ENCODE results near the gene BANF2.

The BANF2 gene

GRCh38 chr20:17733767-17734304, 34.1 kb downstream of the BANF2 start:
- Histone ChIP-seq H3K27me3 (ENCODE audit: control insufficient read depth, insufficient read depth, low read length, poor library complexity, severe bottlenecking) (no peaks in the 10 kb centered on the region), H3K27ac (ENCODE audit: insufficient read depth, low read depth, low read length, poor library complexity, severe bottlenecking) (no peak overlapping the region), H3K4me3 (ENCODE audit: insufficient read depth, low read depth, low read length) (no peak overlapping the region), H3K9me3 (ENCODE audit: control insufficient read depth, low read length) (no peaks in the 10 kb centered on the region), H3K4me1 (ENCODE audit: control insufficient read depth, insufficient read depth, low read length) (peaks cover 3% of the 10 kb centered on the region), H3K36me3 (ENCODE audit: control insufficient read depth, insufficient read depth, low read length) (no peaks in the 10 kb centered on the region)
- WGBS, 2 experiments: 93 to 94% methylated on average over 4 of the region's 4 CpGs

GRCh38 chr20:17734374-17734773, 34.6 kb downstream of the BANF2 start:
- no peak overlapping the region for H3K4me3 ChIP-seq (ENCODE audit: insufficient read depth, low read depth, low read length)
- no peaks in the 10 kb centered on the region for H3K36me3 ChIP-seq (ENCODE audit: control insufficient read depth, insufficient read depth, low read length)
- peaks cover 3% of the 10 kb centered on the region for H3K4me1 ChIP-seq (ENCODE audit: control insufficient read depth, insufficient read depth, low read length)
- no peaks in the 10 kb centered on the region for H3K9me3 ChIP-seq (ENCODE audit: control insufficient read depth, low read length)
- no peaks in the 10 kb centered on the region for H3K27me3 ChIP-seq (ENCODE audit: control insufficient read depth, insufficient read depth, low read length, poor library complexity, severe bottlenecking)
- WGBS, 2 experiments: 88 to 90% methylated on average over 5 of the region's 5 CpGs
- H3K27ac ChIP-seq (ENCODE audit: insufficient read depth, low read depth, low read length, poor library complexity, severe bottlenecking): no peak overlapping the region

GRCh38 chr20:17735206-17735804, 35.5 kb downstream of the BANF2 start:
- H3K4me3 ChIP-seq (ENCODE audit: insufficient read depth, low read depth, low read length): no peak overlapping the region
- H3K4me1 ChIP-seq (ENCODE audit: control insufficient read depth, insufficient read depth, low read length): peaks cover 3% of the 10 kb centered on the region
- no peaks in the 10 kb centered on the region for H3K27me3 ChIP-seq (ENCODE audit: control insufficient read depth, insufficient read depth, low read length, poor library complexity, severe bottlenecking)
- no peak overlapping the region for H3K27ac ChIP-seq (ENCODE audit: insufficient read depth, low read depth, low read length, poor library complexity, severe bottlenecking)
- H3K9me3 ChIP-seq (ENCODE audit: control insufficient read depth, low read length): no peaks in the 10 kb centered on the region
- H3K36me3 ChIP-seq (ENCODE audit: control insufficient read depth, insufficient read depth, low read length): no peaks in the 10 kb centered on the region
- 72 to 77% methylated on average over 9 of the region's 9 CpGs for WGBS, 2 experiments

DNA sequence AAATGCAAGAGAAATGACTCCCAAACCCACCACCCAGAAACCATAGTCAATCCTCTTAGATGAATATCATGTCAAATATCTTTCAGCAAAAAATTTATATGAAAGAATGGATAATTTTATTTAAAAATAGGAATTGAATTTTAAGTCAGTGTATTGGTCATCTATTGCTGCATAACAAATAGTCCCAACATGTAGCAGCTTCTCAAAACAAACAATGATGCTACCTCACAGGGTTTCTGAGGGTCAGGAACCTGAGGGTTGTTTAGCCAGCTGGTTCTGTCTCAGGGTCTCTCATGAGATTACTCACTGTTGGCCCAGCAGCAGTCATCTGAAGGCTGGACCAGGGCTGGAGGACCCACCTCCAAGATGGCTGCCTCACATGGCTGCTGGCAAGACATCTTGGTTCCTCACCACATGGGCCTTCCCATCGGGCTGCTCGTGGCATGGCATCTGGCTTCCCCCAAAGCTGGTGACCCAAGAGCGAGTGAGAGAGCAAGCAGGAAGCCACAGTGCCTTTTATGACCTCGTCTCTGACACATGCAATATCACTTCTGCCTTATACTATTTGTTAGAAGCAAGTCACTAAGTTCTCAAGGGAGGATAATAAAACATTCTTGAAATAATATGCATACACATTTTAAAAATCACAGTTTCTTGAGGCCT, 36.3 kb downstream of the BANF2 start:
- Histone ChIP-seq H3K36me3 (ENCODE audit: control insufficient read depth, insufficient read depth, low read length) (no peaks in the 10 kb centered on the region), H3K27me3 (ENCODE audit: control insufficient read depth, insufficient read depth, low read length, poor library complexity, severe bottlenecking) (no peaks in the 10 kb centered on the region), H3K4me3 (ENCODE audit: insufficient read depth, low read depth, low read length) (no peak overlapping the region), H3K9me3 (ENCODE audit: control insufficient read depth, low read length) (no peaks in the 10 kb centered on the region), H3K4me1 (ENCODE audit: control insufficient read depth, insufficient read depth, low read length) (peaks cover 3% of the 10 kb centered on the region), H3K27ac (ENCODE audit: insufficient read depth, low read depth, low read length, poor library complexity, severe bottlenecking) (no peak overlapping the region)
- 93 to 95% methylated on average over 3 to 4 of the region's 4 CpGs for WGBS, 2 experiments

DNA sequence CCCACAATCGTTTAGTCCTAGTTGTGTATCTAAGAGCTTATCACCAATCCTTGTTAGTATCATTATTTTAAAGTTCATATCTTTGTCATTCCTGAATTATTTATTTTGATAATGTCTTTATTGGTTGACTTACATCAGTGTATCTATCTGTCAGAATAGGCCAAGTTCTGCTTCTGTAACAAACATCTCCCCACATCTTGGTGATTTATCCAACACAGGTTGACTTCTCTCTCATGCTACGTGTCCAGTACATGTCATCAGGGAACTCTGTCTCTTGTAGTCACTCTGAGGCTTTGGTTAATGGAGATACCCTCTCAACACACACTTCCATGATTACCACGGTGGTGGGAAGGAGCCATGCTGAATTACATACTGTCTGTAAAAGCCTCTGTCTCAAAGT, 38.4 kb downstream of the BANF2 start:
- no peak overlapping the region for H3K27ac ChIP-seq (ENCODE audit: insufficient read depth, low read depth, low read length, poor library complexity, severe bottlenecking)
- H3K9me3 ChIP-seq (ENCODE audit: control insufficient read depth, low read length): no peaks in the 10 kb centered on the region
- H3K4me1 ChIP-seq (ENCODE audit: control insufficient read depth, insufficient read depth, low read length): peaks cover 3% of the 10 kb centered on the region
- H3K4me3 ChIP-seq (ENCODE audit: insufficient read depth, low read depth, low read length): no peak overlapping the region
- no peaks in the 10 kb centered on the region for H3K27me3 ChIP-seq (ENCODE audit: control insufficient read depth, insufficient read depth, low read length, poor library complexity, severe bottlenecking)
- no peaks in the 10 kb centered on the region for H3K36me3 ChIP-seq (ENCODE audit: control insufficient read depth, insufficient read depth, low read length)
- WGBS, 2 experiments: 63 to 88% methylated on average over 2 to 3 of the region's 3 CpGs

DNA sequence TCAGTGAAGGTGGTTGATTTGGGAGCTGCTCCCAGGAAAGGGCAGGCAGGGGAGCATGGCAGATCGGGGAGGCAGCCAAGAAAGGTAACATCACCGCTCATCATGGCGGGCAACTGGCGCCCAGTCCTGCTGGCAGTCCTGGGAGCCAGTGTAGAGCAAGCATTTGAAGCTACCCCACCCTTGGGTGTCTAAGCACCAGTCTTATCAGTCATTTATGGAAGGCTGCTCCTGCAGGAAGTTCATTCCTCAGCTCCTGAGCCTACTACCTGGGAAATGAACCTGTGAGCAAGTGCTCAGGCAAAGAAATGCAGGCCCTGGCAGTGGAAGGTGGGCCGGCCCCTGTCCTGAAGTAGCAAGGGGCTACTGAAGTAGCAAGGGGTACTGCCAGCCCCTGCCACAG, 41.5 kb downstream of the BANF2 start:
- WGBS, 2 experiments: 93 to 95% methylated on average over 5 of the region's 5 CpGs
- no peak overlapping the region for H3K27ac ChIP-seq (ENCODE audit: insufficient read depth, low read depth, low read length, poor library complexity, severe bottlenecking)
- H3K27me3 ChIP-seq (ENCODE audit: control insufficient read depth, insufficient read depth, low read length, poor library complexity, severe bottlenecking): no peaks in the 10 kb centered on the region
- H3K36me3 ChIP-seq (ENCODE audit: control insufficient read depth, insufficient read depth, low read length): no peaks in the 10 kb centered on the region
- no peaks in the 10 kb centered on the region for H3K9me3 ChIP-seq (ENCODE audit: control insufficient read depth, low read length)
- H3K4me3 ChIP-seq (ENCODE audit: insufficient read depth, low read depth, low read length): no peak overlapping the region
- no peaks in the 10 kb centered on the region for H3K4me1 ChIP-seq (ENCODE audit: control insufficient read depth, insufficient read depth, low read length)

- no peaks in the 10 kb centered on the region for H3K27me3 ChIP-seq (ENCODE audit: control insufficient read depth, insufficient read depth, low read length, poor library complexity, severe bottlenecking)
- H3K36me3 ChIP-seq (ENCODE audit: control insufficient read depth, insufficient read depth, low read length): no peaks in the 10 kb centered on the region
- H3K9me3 ChIP-seq (ENCODE audit: control insufficient read depth, low read length): no peaks in the 10 kb centered on the region
- WGBS, 2 experiments: 65 to 68% methylated on average over 4 of the region's 4 CpGs
- no peaks in the 10 kb centered on the region for H3K4me1 ChIP-seq (ENCODE audit: control insufficient read depth, insufficient read depth, low read length)
- H3K4me3 ChIP-seq (ENCODE audit: insufficient read depth, low read depth, low read length): no peak overlapping the region
- H3K27ac ChIP-seq (ENCODE audit: insufficient read depth, low read depth, low read length, poor library complexity, severe bottlenecking): no peak overlapping the region
Observed at GRCh38 chr20:17742731-17743130, 43.0 kb downstream of the BANF2 start.

GRCh38 chr20:17743677-17744076, 43.9 kb downstream of the BANF2 start:
- Histone ChIP-seq H3K4me3 (ENCODE audit: insufficient read depth, low read depth, low read length) (no peak overlapping the region), H3K27ac (ENCODE audit: insufficient read depth, low read depth, low read length, poor library complexity, severe bottlenecking) (no peak overlapping the region), H3K36me3 (ENCODE audit: control insufficient read depth, insufficient read depth, low read length) (no peaks in the 10 kb centered on the region), H3K9me3 (ENCODE audit: control insufficient read depth, low read length) (no peaks in the 10 kb centered on the region), H3K27me3 (ENCODE audit: control insufficient read depth, insufficient read depth, low read length, poor library complexity, severe bottlenecking) (no peaks in the 10 kb centered on the region), H3K4me1 (ENCODE audit: control insufficient read depth, insufficient read depth, low read length) (no peaks in the 10 kb centered on the region)
- WGBS, 2 experiments: 93 to 95% methylated on average over 6 of the region's 6 CpGs

- 80 to 89% methylated on average over 4 of the region's 4 CpGs for WGBS, 2 experiments
- Histone ChIP-seq H3K4me1 (ENCODE audit: control insufficient read depth, insufficient read depth, low read length) (no peaks in the 10 kb centered on the region), H3K36me3 (ENCODE audit: control insufficient read depth, insufficient read depth, low read length) (no peaks in the 10 kb centered on the region), H3K9me3 (ENCODE audit: control insufficient read depth, low read length) (no peaks in the 10 kb centered on the region), H3K4me3 (ENCODE audit: insufficient read depth, low read depth, low read length) (no peak overlapping the region), H3K27ac (ENCODE audit: insufficient read depth, low read depth, low read length, poor library complexity, severe bottlenecking) (no peak overlapping the region), H3K27me3 (ENCODE audit: control insufficient read depth, insufficient read depth, low read length, poor library complexity, severe bottlenecking) (no peaks in the 10 kb centered on the region)
Observed at GRCh38 chr20:17747431-17747846, 47.7 kb downstream of the BANF2 start.

DNA sequence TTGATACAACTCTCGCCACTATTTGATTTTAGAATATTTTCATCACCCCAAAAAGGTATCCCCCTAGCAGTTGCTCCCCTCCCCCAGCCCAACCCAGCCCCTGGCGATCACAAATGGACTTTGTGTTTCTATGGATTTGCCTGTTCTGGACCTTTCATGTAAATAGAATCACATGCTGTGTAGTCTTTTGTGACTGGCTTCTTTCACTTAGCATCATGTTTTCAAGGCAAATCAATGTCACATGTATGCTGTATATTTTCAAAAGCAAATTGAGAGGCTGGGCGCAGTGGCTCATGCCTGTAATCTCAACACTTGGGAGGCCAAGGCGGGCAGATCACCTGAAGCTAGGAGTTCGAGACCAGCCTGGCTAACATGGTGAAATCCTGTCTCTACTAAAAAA, 48.5 kb downstream of the BANF2 start:
- no peak overlapping the region for H3K27ac ChIP-seq (ENCODE audit: insufficient read depth, low read depth, low read length, poor library complexity, severe bottlenecking)
- H3K9me3 ChIP-seq (ENCODE audit: control insufficient read depth, low read length): no peaks in the 10 kb centered on the region
- no peak overlapping the region for H3K4me3 ChIP-seq (ENCODE audit: insufficient read depth, low read depth, low read length)
- no peaks in the 10 kb centered on the region for H3K36me3 ChIP-seq (ENCODE audit: control insufficient read depth, insufficient read depth, low read length)
- no peaks in the 10 kb centered on the region for H3K4me1 ChIP-seq (ENCODE audit: control insufficient read depth, insufficient read depth, low read length)
- H3K27me3 ChIP-seq (ENCODE audit: control insufficient read depth, insufficient read depth, low read length, poor library complexity, severe bottlenecking): no peaks in the 10 kb centered on the region
- 88 to 90% methylated on average over 5 of the region's 5 CpGs for WGBS, 2 experiments
